Body of pancreas (tissue), 4 donors: ENCODE results near the gene DSP.

Experiments used
- POLR2A ChIP-seq, 3 donors: fragments of 450-650 bp; IDR thresholded peaks; one replicate each; pipeline ENCODE4 v1.6.1; 2016; ENCODE audit warnings: antibody characterized with exemption in 3 of 3, mild to moderate bottlenecking in 2 of 3
- TF ChIP-seq, protein P1 (sequence below), 7 experiments: fragments of 450-650 bp in 4 of 7; fragments of 200-600 bp in 3 of 7; sonication (generic) in 3 of 7; IDR thresholded peaks; one replicate each; pipeline ENCODE4 v1.5.1; 2016 to 2019; ENCODE audit warnings: antibody characterized with exemption in 7 of 7

DNA sequence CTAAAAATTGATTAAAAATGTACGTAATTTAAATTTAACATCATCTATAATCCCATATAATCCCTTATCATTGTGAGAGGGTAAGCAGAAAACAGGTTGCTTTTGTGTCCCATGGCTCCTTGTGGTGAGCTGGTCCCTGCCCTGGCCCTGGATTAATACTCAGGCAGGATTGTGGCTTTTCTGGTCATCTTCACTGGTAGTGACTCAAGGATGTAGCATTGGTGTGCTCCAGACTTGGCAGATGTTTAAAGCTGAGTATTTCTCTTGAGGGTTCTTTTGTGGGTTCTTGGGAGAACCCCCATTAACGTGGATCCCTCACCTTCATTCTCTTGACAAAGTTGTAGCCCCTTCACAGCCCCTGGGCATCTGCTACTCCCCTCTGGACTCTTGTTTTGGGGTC is 87.8 kb downstream of the DSP start:
- TF ChIP-seq, protein P1, sequence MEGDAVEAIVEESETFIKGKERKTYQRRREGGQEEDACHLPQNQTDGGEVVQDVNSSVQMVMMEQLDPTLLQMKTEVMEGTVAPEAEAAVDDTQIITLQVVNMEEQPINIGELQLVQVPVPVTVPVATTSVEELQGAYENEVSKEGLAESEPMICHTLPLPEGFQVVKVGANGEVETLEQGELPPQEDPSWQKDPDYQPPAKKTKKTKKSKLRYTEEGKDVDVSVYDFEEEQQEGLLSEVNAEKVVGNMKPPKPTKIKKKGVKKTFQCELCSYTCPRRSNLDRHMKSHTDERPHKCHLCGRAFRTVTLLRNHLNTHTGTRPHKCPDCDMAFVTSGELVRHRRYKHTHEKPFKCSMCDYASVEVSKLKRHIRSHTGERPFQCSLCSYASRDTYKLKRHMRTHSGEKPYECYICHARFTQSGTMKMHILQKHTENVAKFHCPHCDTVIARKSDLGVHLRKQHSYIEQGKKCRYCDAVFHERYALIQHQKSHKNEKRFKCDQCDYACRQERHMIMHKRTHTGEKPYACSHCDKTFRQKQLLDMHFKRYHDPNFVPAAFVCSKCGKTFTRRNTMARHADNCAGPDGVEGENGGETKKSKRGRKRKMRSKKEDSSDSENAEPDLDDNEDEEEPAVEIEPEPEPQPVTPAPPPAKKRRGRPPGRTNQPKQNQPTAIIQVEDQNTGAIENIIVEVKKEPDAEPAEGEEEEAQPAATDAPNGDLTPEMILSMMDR (IDR thresholded peaks at IDR 0.05): no peak
- no peak for TF ChIP-seq POLR2A (IDR thresholded peaks at IDR 0.05)
